H1 (cell line): ENCODE measurements around the gene DDC. TPM values are rescaled to one million over a fixed set of nuclear protein-coding genes. Genes with fewer than 3 reads are reported as not detected.

ENCODE experiments used
- CTCF ChIA-PET: fragments of 300-600 bp; sonication (Branson Sonifier 250); formaldehyde crosslinking; loops from one replicate; lab custom pipeline; 2021; ENCODE audit not compliant: partially characterized antibody; lab: Charles Lee
- POLR2A ChIA-PET: fragments of 300-600 bp; sonication (Branson Sonifier 250); formaldehyde crosslinking; loops from one replicate; lab custom pipeline; 2021; ENCODE audit warnings: inconsistent platforms; ENCODE audit not compliant: partially characterized antibody; lab: Charles Lee
- DNase-seq, 2 experiments: peaks; one replicate each; pipeline versions ENCODE4 v3.0.0 to v3.0.0-alpha.2; 2010 to 2022; ENCODE audit warnings: low spot score in 2 of 2, low read depth in 1 of 2, mixed read lengths in 1 of 2
- FAIRE-seq: peaks from 2 replicates; lab custom pipeline; 2011; peaks lifted over from hg19 to GRCh38; lab: Jason Lieb, UNC
- H2AFZ ChIP-seq: 2 replicates; pipeline ENCODE4 v1.8.1; 2012; ENCODE audit warnings: low read length, inconsistent platforms
- H2AK5ac ChIP-seq: 2 replicates; pipeline ENCODE4 v1.6.1; 2013; ENCODE audit warnings: low read depth, low read length
- H2BK120ac ChIP-seq: replicated peaks from 2 replicates; pipeline ENCODE3; 2013; ENCODE audit warnings: low read depth, low read length, inconsistent platforms
- H2BK12ac ChIP-seq: 2 replicates; pipeline ENCODE4 v1.6.1; 2013; ENCODE audit warnings: low read depth, low read length
- H2BK15ac ChIP-seq: 2 replicates; pipeline ENCODE4 v1.6.1; 2013; ENCODE audit warnings: low read length
- H2BK20ac ChIP-seq: 2 replicates; pipeline ENCODE4 v1.6.1; 2013; ENCODE audit warnings: low read length
- H2BK5ac ChIP-seq: 2 replicates; pipeline ENCODE4 v1.6.1; 2013; ENCODE audit warnings: low read depth, low read length
- H3K14ac ChIP-seq: 2 replicates; pipeline ENCODE4 v1.6.1; 2013; ENCODE audit warnings: inconsistent platforms; ENCODE audit not compliant: insufficient read length
- H3K18ac ChIP-seq: 2 replicates; pipeline ENCODE4 v1.6.1; 2013; ENCODE audit warnings: low read length; ENCODE audit errors: extremely low read depth
- H3K23ac ChIP-seq: 2 replicates; pipeline ENCODE4 v1.6.1; 2013; ENCODE audit warnings: inconsistent platforms; ENCODE audit not compliant: insufficient read length
- H3K23me2 ChIP-seq: 2 replicates; pipeline ENCODE4 v1.6.1; 2013; ENCODE audit warnings: low read depth, low read length
- H3K27ac ChIP-seq: 2 replicates; pipeline ENCODE4 v1.6.1; 2011; ENCODE audit warnings: low read depth, low read length, inconsistent platforms
- H3K27me3 ChIP-seq, 4 experiments: replicated peaks in 1 of 4; 1 replicate in 1 of 4; 2 replicates in 3 of 4; pipeline versions ENCODE4 v1.6.1 to v1.8.1; 2011 to 2013; ENCODE audit warnings: low read length in 3 of 4, mild to moderate bottlenecking in 3 of 4, inconsistent platforms in 2 of 4, mixed read lengths in 2 of 4, moderate library complexity in 1 of 4; ENCODE audit not compliant: control insufficient read depth in 3 of 4, insufficient read depth in 3 of 4; ENCODE audit errors: extremely low read depth in 1 of 4
- H3K36me3 ChIP-seq, 4 experiments: 2 replicates each; pipeline versions ENCODE4 v1.6.1 to v1.8.1; 2011 to 2013; ENCODE audit warnings: mild to moderate bottlenecking in 4 of 4, low read length in 3 of 4, moderate library complexity in 2 of 4, control low read depth in 1 of 4, inconsistent platforms in 1 of 4; ENCODE audit not compliant: insufficient read depth in 4 of 4, control insufficient read depth in 2 of 4
- H3K4ac ChIP-seq: replicated peaks from 2 replicates; pipeline ENCODE3; 2013; ENCODE audit warnings: low read length, low read depth, mixed read lengths, inconsistent platforms; ENCODE audit not compliant: insufficient read length
- H3K4me1 ChIP-seq, 4 experiments: replicated peaks in 1 of 4; 1 replicate in 1 of 4; 2 replicates in 3 of 4; pipeline versions ENCODE4 v1.6.1 to v1.8.1; 2011 to 2013; ENCODE audit warnings: low read length in 3 of 4, inconsistent platforms in 2 of 4, mixed read lengths in 1 of 4; ENCODE audit not compliant: insufficient read depth in 4 of 4, control insufficient read depth in 3 of 4
- H3K4me2 ChIP-seq, 2 experiments: 2 replicates each; pipeline versions ENCODE4 v1.6.1 to v1.8.1; 2011 to 2013; ENCODE audit warnings: low read depth in 2 of 2, low read length in 2 of 2, control low read depth in 1 of 2, inconsistent platforms in 1 of 2, mild to moderate bottlenecking in 1 of 2; ENCODE audit not compliant: insufficient read depth in 1 of 2
- H3K4me3 ChIP-seq, 4 experiments: fragments of 200-600, 300-600 bp in 1 of 4; sonication (generic), shearing (Covaris generic), sonication (Bioruptor Twin) in 1 of 4; 2 replicates each; pipeline versions ENCODE4 v1.5.1 to v1.8.1; 2011 to 2016; ENCODE audit warnings: low read length in 4 of 4, low read depth in 3 of 4, control low read depth in 2 of 4, inconsistent platforms in 2 of 4, mild to moderate bottlenecking in 2 of 4, mixed read lengths in 1 of 4, moderate library complexity in 1 of 4; ENCODE audit not compliant: insufficient read depth in 2 of 4; ENCODE audit errors: extremely low read depth in 1 of 4
- H3K56ac ChIP-seq: replicated peaks from 2 replicates; pipeline ENCODE3; 2013; ENCODE audit warnings: low read depth, mild to moderate bottlenecking, mixed read lengths, low read length, inconsistent platforms; ENCODE audit not compliant: insufficient read length
- H3K79me1 ChIP-seq: 2 replicates; pipeline ENCODE4 v1.6.1; 2013; ENCODE audit warnings: low read depth, low read length, control low read depth
- H3K79me2 ChIP-seq, 2 experiments: 2 replicates each; pipeline versions ENCODE4 v1.6.1 to v1.8.1; 2012 to 2013; ENCODE audit warnings: low read length in 2 of 2, mild to moderate bottlenecking in 2 of 2, inconsistent platforms in 1 of 2; ENCODE audit not compliant: insufficient read depth in 2 of 2, control insufficient read depth in 1 of 2
- H3K9ac ChIP-seq, 4 experiments: replicated peaks in 1 of 4; 1 replicate in 1 of 4; 2 replicates in 3 of 4; pipeline versions ENCODE4 v1.6.1 to v1.8.1; 2011 to 2013; ENCODE audit warnings: low read depth in 3 of 4, low read length in 3 of 4, control low read depth in 2 of 4, mild to moderate bottlenecking in 2 of 4, moderate library complexity in 2 of 4, inconsistent platforms in 1 of 4; ENCODE audit errors: extremely low read depth in 1 of 4
- H3K9me3 ChIP-seq, 2 experiments: 2 replicates each; pipeline versions ENCODE4 v1.6.1 to v1.8.1; 2012 to 2013; ENCODE audit warnings: mild to moderate bottlenecking in 2 of 2, moderate library complexity in 2 of 2, control low read depth in 1 of 2, inconsistent platforms in 1 of 2, low read depth in 1 of 2, low read length in 1 of 2, mixed read lengths in 1 of 2; ENCODE audit not compliant: insufficient read depth in 2 of 2
- H4K20me1 ChIP-seq, 2 experiments: replicated peaks in 1 of 2; 2 replicates each; pipeline versions ENCODE3 to v1.8.1; 2011 to 2013; ENCODE audit warnings: inconsistent platforms in 2 of 2, low read length in 2 of 2, mild to moderate bottlenecking in 1 of 2; ENCODE audit not compliant: insufficient read depth in 2 of 2, control insufficient read depth in 1 of 2
- H4K5ac ChIP-seq: 2 replicates; pipeline ENCODE4 v1.6.1; 2013; ENCODE audit warnings: low read length, low read depth, mixed read lengths, inconsistent platforms; ENCODE audit not compliant: insufficient read length
- H4K8ac ChIP-seq: 2 replicates; pipeline ENCODE4 v1.8.0; 2013; ENCODE audit warnings: mild to moderate bottlenecking, moderate library complexity, low read length, inconsistent platforms; ENCODE audit not compliant: insufficient read depth; ENCODE audit errors: extremely low read depth
- H4K91ac ChIP-seq: replicated peaks from 2 replicates; pipeline ENCODE3; 2013; ENCODE audit warnings: low read length, mixed read lengths, inconsistent platforms; ENCODE audit not compliant: insufficient read length
- NRF1 ChIP-seq: IDR thresholded peaks from 2 replicates; pipeline ENCODE4 v1.6.1; 2011; ENCODE audit warnings: mild to moderate bottlenecking, low read depth, low read length, improper control_type of control experiment
- POLR2A ChIP-seq, 2 experiments: IDR thresholded peaks; 1 replicate in 1 of 2; 2 replicates in 1 of 2; pipeline ENCODE4 v1.6.1; 2011; ENCODE audit warnings: low read depth in 2 of 2, low read length in 2 of 2, mild to moderate bottlenecking in 2 of 2; ENCODE audit errors: control extremely low read depth in 1 of 2
- SIRT6 ChIP-seq: IDR thresholded peaks from one replicate; pipeline ENCODE4 v1.7.1; 2012; ENCODE audit warnings: low read length, inconsistent platforms
- TEAD4 ChIP-seq: IDR thresholded peaks from 2 replicates; pipeline ENCODE4 v1.6.1; 2012; ENCODE audit warnings: low read depth, low read length, inconsistent platforms, mixed read lengths
- WGBS, 2 experiments: shearing (Covaris generic) in 1 of 2; methylation state at CpG; one replicate each; pipeline versions ENCODE4 v1.1.6 to v1.1.7; 2013 to 2015; ENCODE audit warnings: low lambda C conversion rate in 2 of 2, mixed read lengths in 2 of 2, inconsistent platforms in 1 of 2, low coverage in 1 of 2, missing lambda C conversion rate in 1 of 2; ENCODE audit not compliant: insufficient replicate concordance in 2 of 2, insufficient coverage in 1 of 2, insufficient read length in 1 of 2; ENCODE audit errors: extremely low coverage in 1 of 2, missing lambda C conversion rate in 1 of 2; 5-methylcytosine and 5-hydroxymethylcytosine counted together
- polyA plus RNA-seq, 7 experiments: library from polyadenylated mRNA; depleted of rRNA in 3 of 7; stranded (reverse) in 5 of 7; unstranded in 2 of 7; fragments of >200 nt in 5 of 7; fragments of 200-250 nt in 2 of 7; gene quantifications; 1 replicate in 5 of 7; 2 replicates in 1 of 7; 4 replicates in 1 of 7; pipeline versions ENCODE4 v1.2.1 to v1.2.3, GENCODE V29; 2011 to 2013; ENCODE audit warnings: missing spikeins in 2 of 7, mixed read lengths in 2 of 7
- total RNA-seq: library from RNA; stranded (reverse); fragmentation: NEBNext Ultra II Directional; extraction: Animal tissue kit (Norgen Biotek cat#: 25700); gene quantifications from 2 replicates; pipeline ENCODE4 v1.2.1, GENCODE V29; 2021
- TF ChIP-seq, protein P1 (sequence below), 3 experiments: IDR thresholded peaks; 1 replicate in 2 of 3; 2 replicates in 1 of 3; pipeline versions ENCODE4 v1.5.1 to v1.6.1; 2011; ENCODE audit warnings: low read length in 3 of 3, mild to moderate bottlenecking in 3 of 3, inconsistent platforms in 2 of 3, low read depth in 1 of 3, moderate library complexity in 1 of 3; ENCODE audit not compliant: insufficient read depth in 1 of 3; ENCODE audit errors: control extremely low read depth in 1 of 3

Gene DDC
- total and polyA plus RNA-seq, 2 of the 8 experiments (the other 6 are each of a cell fraction or from before 2014, with no cell fraction given): 0.05 TPM; not detected in 1

DNA sequence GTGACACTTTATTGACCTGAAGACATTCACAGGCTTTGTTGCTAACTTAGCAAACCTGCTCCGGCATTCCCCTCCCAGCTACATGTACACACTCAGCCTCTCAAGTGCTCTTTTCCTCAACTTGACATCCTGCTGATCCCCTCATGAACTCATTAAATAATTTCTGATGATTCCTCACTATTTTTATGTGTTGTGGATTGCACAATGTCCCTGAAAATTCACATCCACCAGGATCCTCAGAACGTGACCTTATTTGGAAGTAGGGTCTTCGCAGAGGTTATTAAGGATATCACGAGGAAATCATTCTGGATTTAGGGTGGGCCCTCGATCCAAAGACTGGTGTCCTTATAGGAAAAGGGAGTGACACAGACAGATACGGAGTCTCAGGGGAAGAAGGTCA is 142.3 kb downstream of the DDC start:
- no peak overlapping the region for H2AFZ ChIP-seq

More for the DNA sequence above, 142.3 kb downstream of the DDC start:
- no peak overlapping the region for H2BK12ac ChIP-seq
- no peaks in the 10 kb centered on the region for H4K20me1 ChIP-seq
- no peak overlapping the region for H2BK120ac ChIP-seq
- H2BK5ac ChIP-seq: no peak overlapping the region
- H3K27ac ChIP-seq: no peak overlapping the region
- H3K4me1 ChIP-seq: peaks cover 0 to 8% (median 3%) of the 10 kb centered on the region in 4 experiments; a peak in 5 of 7 replicates
- ChIA-PET CTCF (no interaction called here), POLR2A (no interaction called here)
- H4K91ac ChIP-seq: no peak overlapping the region
- no peak overlapping the region for H3K4me2 ChIP-seq
- H3K79me2 ChIP-seq: no peaks in the 10 kb centered on the region
- FAIRE-seq: no peak
- H3K23ac ChIP-seq: no peak overlapping the region
- H3K18ac ChIP-seq: no peak overlapping the region
- no peak overlapping the region for H3K56ac ChIP-seq
- no peak overlapping the region for H3K14ac ChIP-seq
- no peaks in the 10 kb centered on the region for H3K79me1 ChIP-seq
- TF ChIP-seq TEAD4: no peak
- TF ChIP-seq POLR2A (IDR thresholded peaks at IDR 0.05; ENCODE audit: control extremely low read depth in 1 of 2, low read depth in 2 of 2, low read length in 2 of 2): no peak
- TF ChIP-seq NRF1: no peak
- TF ChIP-seq, protein P1, sequence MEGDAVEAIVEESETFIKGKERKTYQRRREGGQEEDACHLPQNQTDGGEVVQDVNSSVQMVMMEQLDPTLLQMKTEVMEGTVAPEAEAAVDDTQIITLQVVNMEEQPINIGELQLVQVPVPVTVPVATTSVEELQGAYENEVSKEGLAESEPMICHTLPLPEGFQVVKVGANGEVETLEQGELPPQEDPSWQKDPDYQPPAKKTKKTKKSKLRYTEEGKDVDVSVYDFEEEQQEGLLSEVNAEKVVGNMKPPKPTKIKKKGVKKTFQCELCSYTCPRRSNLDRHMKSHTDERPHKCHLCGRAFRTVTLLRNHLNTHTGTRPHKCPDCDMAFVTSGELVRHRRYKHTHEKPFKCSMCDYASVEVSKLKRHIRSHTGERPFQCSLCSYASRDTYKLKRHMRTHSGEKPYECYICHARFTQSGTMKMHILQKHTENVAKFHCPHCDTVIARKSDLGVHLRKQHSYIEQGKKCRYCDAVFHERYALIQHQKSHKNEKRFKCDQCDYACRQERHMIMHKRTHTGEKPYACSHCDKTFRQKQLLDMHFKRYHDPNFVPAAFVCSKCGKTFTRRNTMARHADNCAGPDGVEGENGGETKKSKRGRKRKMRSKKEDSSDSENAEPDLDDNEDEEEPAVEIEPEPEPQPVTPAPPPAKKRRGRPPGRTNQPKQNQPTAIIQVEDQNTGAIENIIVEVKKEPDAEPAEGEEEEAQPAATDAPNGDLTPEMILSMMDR (IDR thresholded peaks at IDR 0.05; ENCODE audit: control extremely low read depth in 1 of 3, insufficient read depth in 1 of 3, low read depth in 1 of 3, low read length in 3 of 3): no peak
- TF ChIP-seq SIRT6: no peak
- H3K9me3 ChIP-seq: no peaks in the 10 kb centered on the region
- H3K27me3 ChIP-seq: no peaks in the 10 kb centered on the region; a peak in 1 of 7 replicates
- H4K8ac ChIP-seq: no peak overlapping the region
- no peaks in the 10 kb centered on the region for H3K36me3 ChIP-seq
- H3K23me2 ChIP-seq: no peaks in the 10 kb centered on the region
- no peak overlapping the region for H3K9ac ChIP-seq
- 89% methylated on average over 6 of the region's 6 CpGs; no CpG with 5 or more reads in 1 of the 2 experiments for WGBS, 2 experiments
- H3K4me3 ChIP-seq: no peak overlapping the region
- no peak overlapping the region for H3K4ac ChIP-seq
- H2BK20ac ChIP-seq: no peak overlapping the region
- H2AK5ac ChIP-seq: no peak overlapping the region
- no peak overlapping the region for H4K5ac ChIP-seq
- DNase-seq: no peak
- H2BK15ac ChIP-seq: no peak overlapping the region
